ENCODE data around the gene DEGS2.
A peak's percentile ranks its signal among the peaks of the same experiment; 100 is the strongest.

Gene DEGS2

GRCh38 chr14:100155049-100155621, 4.3 kb downstream of the DEGS2 start:
- no peak for DNase-seq (ENCODE audit: insufficient read length)
- no peak for FAIRE-seq

GRCh38 chr14:100153560-100153959, 5.9 kb downstream of the DEGS2 start:
- TF ChIP-seq POLR2AphosphoS5 (IDR thresholded peaks at IDR 0.05; ENCODE audit: low read depth, low read length) (no peak), POLR2A (IDR thresholded peaks at IDR 0.05; ENCODE audit: low read depth, low read length) (no peak), TAF1 (IDR thresholded peaks at IDR 0.05; ENCODE audit: borderline replicate concordance, low read depth, low read length) (no peak)
- FAIRE-seq = no peak
- no peak for DNase-seq (ENCODE audit: insufficient read length)

More at GRCh38 chr14:100155049-100155621, 4.3 kb downstream of the DEGS2 start:
- TF ChIP-seq POLR2AphosphoS5 (IDR thresholded peaks at IDR 0.05; ENCODE audit: low read depth, low read length) (no peak), TAF1 (IDR thresholded peaks at IDR 0.05; ENCODE audit: borderline replicate concordance, low read depth, low read length) (no peak), POLR2A (IDR thresholded peaks at IDR 0.05; ENCODE audit: low read depth, low read length) (no peak)

GRCh38 chr14:100152091-100152490, 7.4 kb downstream of the DEGS2 start:
- TF ChIP-seq TAF1 (IDR thresholded peaks at IDR 0.05; ENCODE audit: borderline replicate concordance, low read depth, low read length) = no peak
- no peak for TF ChIP-seq POLR2A (IDR thresholded peaks at IDR 0.05; ENCODE audit: low read depth, low read length)
- no peak for TF ChIP-seq POLR2AphosphoS5 (IDR thresholded peaks at IDR 0.05; ENCODE audit: low read depth, low read length)
- DNase-seq (ENCODE audit: insufficient read length) (no peak), FAIRE-seq (no peak)

GRCh38 chr14:100150932-100151587, 8.4 kb downstream of the DEGS2 start:
- no peak for DNase-seq (ENCODE audit: insufficient read length)
- no peak for FAIRE-seq
- TF ChIP-seq POLR2AphosphoS5 (IDR thresholded peaks at IDR 0.05; ENCODE audit: low read depth, low read length) = no peak
- no peak for TF ChIP-seq POLR2A (IDR thresholded peaks at IDR 0.05; ENCODE audit: low read depth, low read length)
- no peak for TF ChIP-seq TAF1 (IDR thresholded peaks at IDR 0.05; ENCODE audit: borderline replicate concordance, low read depth, low read length)

- DNase-seq (ENCODE audit: insufficient read length) = no peak
- no peak for FAIRE-seq
- TF ChIP-seq TAF1 (IDR thresholded peaks at IDR 0.05; ENCODE audit: borderline replicate concordance, low read depth, low read length) = no peak
- TF ChIP-seq POLR2A (IDR thresholded peaks at IDR 0.05; ENCODE audit: low read depth, low read length) = no peak
- no peak for TF ChIP-seq POLR2AphosphoS5 (IDR thresholded peaks at IDR 0.05; ENCODE audit: low read depth, low read length)
Measured at GRCh38 chr14:100149851-100150611, 9.4 kb downstream of the DEGS2 start.

GRCh38 chr14:100148837-100149731, 10.4 kb downstream of the DEGS2 start:
- FAIRE-seq (no peak), DNase-seq (ENCODE audit: insufficient read length) (no peak)
- TF ChIP-seq POLR2A (IDR thresholded peaks at IDR 0.05; ENCODE audit: low read depth, low read length) (no peak), POLR2AphosphoS5 (IDR thresholded peaks at IDR 0.05; ENCODE audit: low read depth, low read length) (no peak), TAF1 (IDR thresholded peaks at IDR 0.05; ENCODE audit: borderline replicate concordance, low read depth, low read length) (no peak)

- TF ChIP-seq POLR2A (IDR thresholded peaks at IDR 0.05; ENCODE audit: low read depth, low read length) = no peak
- FAIRE-seq (peak; percentile 65), DNase-seq (ENCODE audit: insufficient read length) (no peak)
Measured at GRCh38 chr14:100147691-100148464, 11.6 kb downstream of the DEGS2 start.

GRCh38 chr14:100147181-100147631, 12.2 kb downstream of the DEGS2 start:
- no peak for FAIRE-seq

GRCh38 chr14:100146531-100147091, 12.8 kb downstream of the DEGS2 start:
- TF ChIP-seq POLR2A (IDR thresholded peaks at IDR 0.05; ENCODE audit: low read depth, low read length) = peak; percentile 60; the same call in 1 of the 2 replicates
- no peak for TF ChIP-seq TAF1 (IDR thresholded peaks at IDR 0.05; ENCODE audit: borderline replicate concordance, low read depth, low read length)
- TF ChIP-seq POLR2AphosphoS5 (IDR thresholded peaks at IDR 0.05; ENCODE audit: low read depth, low read length) = 0 out of 2 replicates have a peak, but pooled peaks have one; percentile 38
- no peak for FAIRE-seq
- no peak for DNase-seq (ENCODE audit: insufficient read length)

More at GRCh38 chr14:100147181-100147631, 12.2 kb downstream of the DEGS2 start:
- TF ChIP-seq POLR2A (IDR thresholded peaks at IDR 0.05; ENCODE audit: low read depth, low read length) (no peak), POLR2AphosphoS5 (IDR thresholded peaks at IDR 0.05; ENCODE audit: low read depth, low read length) (no peak), TAF1 (IDR thresholded peaks at IDR 0.05; ENCODE audit: borderline replicate concordance, low read depth, low read length) (no peak)
- DNase-seq (ENCODE audit: insufficient read length) = peak; percentile 56

Data from GM12892 (cell line).